Kidney (tissue), 14 donors: Measurements from ENCODE around the gene GON7. TPM values are rescaled to one million over a fixed set of nuclear protein-coding genes. Genes with fewer than 3 reads are reported as not detected.

Experiments
- DNase-seq, 5 donors: peaks; one replicate each; pipeline ENCODE4 v3.0.0-alpha.2; 2013 to 2020
- FAIRE-seq: peaks from 2 replicates; lab custom pipeline; 2012; peaks lifted over from hg19 to GRCh38; lab: Jason Lieb, UNC
- H3K27ac ChIP-seq, 2 donors: one replicate each; pipeline ENCODE4 v1.7.0; 2013; ENCODE audit warnings: low read depth in 2 of 2, low read length in 2 of 2, inconsistent platforms in 1 of 2
- H3K27me3 ChIP-seq: one replicate; pipeline ENCODE4 v1.7.1; 2013; ENCODE audit warnings: low read length, inconsistent platforms; ENCODE audit not compliant: control insufficient read depth, insufficient read depth
- H3K36me3 ChIP-seq, 3 donors: one replicate each; pipeline versions ENCODE4 v1.7.0 to v1.7.1; 2013; ENCODE audit warnings: low read length in 3 of 3, control low read depth in 1 of 3, inconsistent platforms in 1 of 3; ENCODE audit not compliant: insufficient read depth in 3 of 3, control insufficient read depth in 2 of 3
- H3K4me1 ChIP-seq, 3 donors: one replicate each; pipeline versions ENCODE4 v1.7.0 to v1.7.1; 2013; ENCODE audit warnings: low read length in 3 of 3, inconsistent platforms in 1 of 3, low read depth in 1 of 3; ENCODE audit not compliant: control insufficient read depth in 2 of 3, insufficient read depth in 2 of 3
- H3K4me3 ChIP-seq, 3 donors: one replicate each; pipeline versions ENCODE4 v1.7.0 to v1.8.1; 2013; ENCODE audit warnings: low read length in 3 of 3, control low read depth in 1 of 3, inconsistent platforms in 1 of 3
- H3K9ac ChIP-seq, 3 donors: one replicate each; pipeline versions ENCODE4 v1.7.0 to v1.7.1; 2013; ENCODE audit warnings: low read length in 3 of 3, control low read depth in 1 of 3, inconsistent platforms in 1 of 3
- H3K9me3 ChIP-seq, 3 donors: one replicate each; pipeline versions ENCODE4 v1.7.0 to v1.7.1; 2013; ENCODE audit warnings: low read length in 3 of 3, control low read depth in 1 of 3, inconsistent platforms in 1 of 3; ENCODE audit not compliant: control insufficient read depth in 2 of 3, insufficient read depth in 1 of 3
- CTCF ChIP-seq: IDR thresholded peaks from 3 replicates; pipeline ENCODE4 v1.5.1; 2012; ENCODE audit warnings: mild to moderate bottlenecking, moderate library complexity, borderline replicate concordance; ENCODE audit not compliant: insufficient read depth; ENCODE audit errors: extremely low read depth
- intact Hi-C: fragments of 100-400 bp; cut with DNase I; formaldehyde crosslinking; loops from one replicate; pipeline ENCODE4 v1.11.1; 2022
- polyA plus RNA-seq: library from polyadenylated mRNA; stranded (reverse); fragments of 350-450 nt; fragmentation: Illumina TruSeq; extraction: RNeasy Lipid Tissue Mini Kit (QIAGEN cat#74804); gene quantifications from one replicate; pipeline ENCODE4 v1.2.3, GENCODE V29; 2014; ENCODE audit warnings: low read depth, low replicate concordance; ENCODE audit not compliant: insufficient read depth
- total RNA-seq: library from RNA; stranded (reverse); fragmentation: NEBNext Ultra II Directional; extraction: Animal tissue kit (Norgen Biotek cat#: 25700); gene quantifications from one replicate; pipeline ENCODE4 v1.2.1, GENCODE V29; 2021
- donor health status: control.
- donor health status: control.
- donor health status: control.
- donor health status: control.
- donor health status: control.
- donor health status: DM: yes; HTN: yes; CAD: no.
- donor health status: Normal renal cell carcinoma (clear cell type).

GON7 gene
- total and polyA plus RNA-seq, 2 donors from 2014 or later: 12.3 to 35.3 TPM

DNA sequence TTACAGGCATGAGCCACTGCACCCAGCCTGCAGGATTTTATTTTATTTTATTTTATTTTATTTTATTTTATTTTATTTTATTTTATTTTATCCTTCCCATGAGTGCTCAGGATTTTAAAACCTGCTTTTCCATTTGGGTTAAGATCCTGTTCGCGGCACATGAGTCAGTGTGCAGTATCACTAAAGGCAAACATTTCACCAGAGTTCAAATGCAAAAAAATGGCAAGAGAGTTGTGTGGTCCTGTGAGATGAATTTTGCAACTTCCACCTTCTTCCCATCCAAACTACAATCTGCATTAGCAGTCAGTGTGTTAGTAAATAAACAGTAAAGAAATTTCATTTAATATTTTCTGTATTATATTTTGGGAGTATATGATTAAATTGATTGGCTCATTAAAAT is 51.2 kb downstream of the GON7 start:
- no peak overlapping the region for H3K27ac ChIP-seq
- H3K4me3 ChIP-seq: no peak overlapping the region
- H3K27me3 ChIP-seq: no peaks in the 10 kb centered on the region
- peaks cover 0 to 5% (median 5%) of the 10 kb centered on the region in 3 donors for H3K4me1 ChIP-seq
- DNase-seq: no peak
- FAIRE-seq: no peak
- H3K9ac ChIP-seq: no peak overlapping the region
- TF ChIP-seq CTCF: no peak
- H3K36me3 ChIP-seq: no peaks in the 10 kb centered on the region
- no peaks in the 10 kb centered on the region for H3K9me3 ChIP-seq
- intact Hi-C loops: no loop called here

DNA sequence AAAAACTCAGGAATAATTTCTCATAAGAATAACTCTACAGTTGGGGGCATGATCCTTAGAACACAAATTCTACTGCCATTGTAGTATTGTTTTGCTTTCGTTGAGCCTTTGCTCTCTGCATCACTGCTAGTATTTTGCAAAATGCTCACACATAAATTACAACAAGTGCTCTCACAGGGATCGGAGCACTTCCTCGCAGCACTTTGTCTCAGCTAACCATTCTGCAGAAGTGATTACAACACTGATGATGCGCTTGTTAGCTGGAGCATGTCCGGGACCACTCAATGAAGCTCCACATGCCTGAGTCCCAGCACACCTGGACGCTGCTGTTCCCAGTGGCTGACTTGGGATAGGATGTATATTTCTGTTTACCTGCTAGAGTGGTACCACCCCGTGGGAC is 53.7 kb downstream of the GON7 start:
- no peak for TF ChIP-seq CTCF
- FAIRE-seq (no peak), DNase-seq (peak in 1 of 5 donors; percentile 2)
- Histone ChIP-seq H3K27ac (no peak overlapping the region), H3K4me1 (peaks cover 0 to 10% (median 8%) of the 10 kb centered on the region in 3 donors), H3K9me3 (no peaks in the 10 kb centered on the region), H3K27me3 (no peaks in the 10 kb centered on the region), H3K36me3 (no peaks in the 10 kb centered on the region), H3K9ac (no peak overlapping the region), H3K4me3 (no peak overlapping the region)
- intact Hi-C loops: no loop called here

Other genes with a start within 250 kb of the GON7 start
- 92.0 TPM for gene ITPK1, start 91.1 kb downstream of the GON7 start, total RNA-seq
- gene ITPK1, start 91.1 kb downstream of the GON7 start, polyA plus RNA-seq: 43.6 TPM
- gene MOAP1, start 22.2 kb downstream of the GON7 start, total RNA-seq: 38.4 TPM
- 40.1 TPM for gene MOAP1, start 22.2 kb downstream of the GON7 start, polyA plus RNA-seq
- gene LYSET, start 21.7 kb downstream of the GON7 start, total RNA-seq: 25.6 TPM
- gene LYSET, start 21.7 kb downstream of the GON7 start, polyA plus RNA-seq: 34.9 TPM
- gene UBR7, start 191 bp upstream of the GON7 start, total RNA-seq: 23.6 TPM
- 14.3 TPM for gene UBR7, start 191 bp upstream of the GON7 start, polyA plus RNA-seq
- gene BTBD7, start 126.0 kb upstream of the GON7 start, total RNA-seq: 78.2 TPM
- gene BTBD7, start 126.0 kb upstream of the GON7 start, polyA plus RNA-seq: 10.3 TPM
- not detected for gene COX8C, start 140.1 kb upstream of the GON7 start, total RNA-seq
- not detected for gene COX8C, start 140.1 kb upstream of the GON7 start, polyA plus RNA-seq
- 0.79 TPM for gene UNC79, start 223.9 kb upstream of the GON7 start, total RNA-seq
- gene UNC79, start 223.9 kb upstream of the GON7 start, polyA plus RNA-seq: 0.56 TPM